GM21447 (cell line): ENCODE data around the gene CBFA2T2.
A peak's percentile ranks its signal among the peaks of the same experiment; 100 is the strongest.
"Not testable (repeated sequence)": the region's sequence is repeated elsewhere in the genome, so short reads cannot be mapped to it uniquely, and the experiment has no call there.

Experiments used
- ATAC-seq: cut with Tn5 transposase; IDR thresholded peaks from one replicate; pipeline ENCODE4 v1.9.1; 2021; ENCODE audit not compliant: unreplicated experiment

Gene CBFA2T2

GRCh38 chr20:33470457-33470856 is 19.4 kb upstream of the CBFA2T2 start:
- no peak for ATAC-seq

- no peak for ATAC-seq
Measured at GRCh38 chr20:33470866-33471265, 19.0 kb upstream of the CBFA2T2 start.

DNA sequence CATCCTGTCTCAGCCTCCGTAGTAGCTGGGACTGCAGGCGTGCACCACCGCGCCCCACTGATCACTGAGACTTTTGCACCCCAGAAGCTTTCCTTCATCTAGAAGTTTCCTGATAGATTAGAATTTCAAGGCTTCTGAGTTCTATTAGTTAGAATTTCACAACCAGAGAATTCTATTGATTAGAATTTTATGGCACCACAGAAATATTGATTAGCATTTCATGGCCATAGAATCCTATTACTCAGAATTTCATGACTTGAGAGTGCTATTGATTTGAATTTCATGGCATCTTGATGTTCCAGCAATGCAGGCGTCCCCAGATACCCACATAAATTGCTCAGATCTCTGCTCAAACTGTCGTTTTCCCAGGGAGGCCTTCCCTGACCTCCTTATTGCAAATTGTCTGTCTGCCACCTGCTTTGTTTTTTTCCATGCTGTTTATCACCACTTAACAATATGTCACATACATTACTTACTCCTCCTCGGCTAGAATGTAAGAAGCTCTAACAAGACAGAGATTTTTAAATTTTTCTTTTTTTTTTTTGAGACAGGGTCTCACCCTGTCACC is 16.9 kb upstream of the CBFA2T2 start:
- ATAC-seq, result no peak

DNA sequence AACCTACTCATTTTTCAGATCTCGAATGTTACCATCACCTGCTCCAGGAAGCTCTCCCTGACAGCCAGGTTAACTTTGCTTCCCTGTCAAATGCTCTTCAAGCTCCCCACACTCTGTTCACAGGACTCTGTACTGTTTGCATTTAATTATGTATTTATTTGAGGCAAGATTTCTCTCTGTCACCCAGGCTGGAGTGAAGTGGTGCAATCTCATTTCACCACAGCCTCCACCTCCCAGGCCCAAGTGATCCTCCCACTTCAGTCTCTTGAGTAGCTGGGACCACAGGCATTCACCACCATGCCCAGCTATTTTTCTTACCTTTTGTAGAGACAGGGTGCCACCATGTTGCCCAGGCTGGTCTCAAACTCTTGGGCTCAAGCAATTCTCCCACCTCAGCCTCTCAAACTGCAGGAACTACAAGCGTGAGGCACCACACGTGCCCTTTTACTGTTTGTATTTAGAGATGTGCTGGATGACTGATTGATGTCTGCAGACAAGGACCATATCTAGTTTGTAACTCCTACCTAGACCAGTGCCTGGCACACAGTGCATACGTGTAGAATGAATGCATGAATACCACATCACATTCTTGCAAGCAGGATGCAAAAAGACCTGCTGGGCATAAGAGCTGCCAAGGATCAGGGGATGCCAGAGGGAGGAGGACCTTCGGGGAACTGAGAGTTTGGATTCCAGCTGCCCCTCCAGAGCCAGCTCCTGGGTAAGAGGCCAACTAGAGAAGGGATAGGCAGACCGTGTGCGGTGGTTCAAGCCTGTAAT is 15.6 kb upstream of the CBFA2T2 start:
- ATAC-seq, result no peak

GRCh38 chr20:33474963-33475362 is 14.9 kb upstream of the CBFA2T2 start:
- no peak for ATAC-seq

DNA sequence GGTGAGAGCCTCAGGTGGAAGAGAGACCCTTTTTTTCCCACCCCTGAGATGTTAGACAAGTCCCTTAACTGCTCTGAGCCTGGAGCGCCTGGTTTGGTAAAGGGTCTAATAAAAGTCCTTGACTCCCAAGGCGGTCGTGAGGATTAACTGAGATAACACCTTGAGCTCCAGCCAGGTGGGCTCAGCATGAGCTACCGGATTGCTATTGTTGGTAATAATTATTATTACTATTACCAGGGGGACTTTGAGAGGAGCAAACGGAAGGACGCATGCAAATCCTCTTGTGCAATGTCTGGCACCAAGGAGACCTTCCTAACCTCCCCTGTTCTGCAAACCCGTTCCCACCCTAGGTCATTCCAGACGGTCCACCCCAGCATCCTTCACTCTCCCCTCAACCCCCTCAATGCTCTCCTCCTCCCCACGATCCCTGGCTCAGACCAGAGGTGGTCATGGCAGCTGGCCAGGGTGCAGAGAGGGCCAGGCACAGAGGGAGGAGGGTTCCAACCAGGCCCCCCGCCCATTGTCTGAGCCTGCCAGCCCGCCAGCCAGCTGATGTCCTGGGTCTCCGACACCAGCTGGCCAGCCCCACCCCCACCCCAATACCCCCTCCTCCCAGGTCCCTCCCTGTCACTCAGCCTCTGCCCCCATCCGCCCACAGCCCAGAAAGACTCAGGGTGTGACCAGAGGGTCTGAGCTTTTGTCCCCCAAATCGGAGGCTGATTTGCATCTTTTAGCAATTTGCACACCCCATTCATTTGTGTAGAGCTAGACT is 14.3 kb upstream of the CBFA2T2 start:
- no peak for ATAC-seq

GRCh38 chr20:33477386-33478234 is 12.3 kb upstream of the CBFA2T2 start:
- ATAC-seq, result no peak

- no peak for ATAC-seq
Measured at GRCh38 chr20:33480048-33480447, 9.8 kb upstream of the CBFA2T2 start.

DNA sequence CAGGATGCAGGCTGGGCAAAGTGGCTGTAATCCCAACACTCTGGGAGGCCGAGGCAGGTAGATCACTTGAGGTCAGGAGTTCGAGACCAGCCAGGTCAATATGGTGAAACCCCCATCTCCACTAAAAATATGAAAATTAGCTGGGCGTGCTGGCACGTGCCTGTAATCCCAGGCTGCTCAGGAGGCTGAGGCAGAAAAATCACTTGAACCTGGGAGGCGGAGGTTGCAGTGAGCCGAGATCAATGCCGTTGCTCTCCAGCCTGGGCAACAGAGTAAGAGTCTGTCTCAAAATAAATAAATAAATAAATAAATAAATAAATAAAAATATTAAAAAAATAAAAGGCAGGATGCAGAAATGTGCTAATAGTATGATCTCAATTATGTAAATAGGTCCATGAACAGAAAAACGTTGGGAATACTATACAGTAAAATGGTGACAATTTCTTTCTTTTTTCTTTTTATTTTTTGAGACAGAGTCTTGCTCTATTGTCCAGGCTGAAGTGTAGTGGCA is 8.4 kb upstream of the CBFA2T2 start:
- ATAC-seq, result no peak

DNA sequence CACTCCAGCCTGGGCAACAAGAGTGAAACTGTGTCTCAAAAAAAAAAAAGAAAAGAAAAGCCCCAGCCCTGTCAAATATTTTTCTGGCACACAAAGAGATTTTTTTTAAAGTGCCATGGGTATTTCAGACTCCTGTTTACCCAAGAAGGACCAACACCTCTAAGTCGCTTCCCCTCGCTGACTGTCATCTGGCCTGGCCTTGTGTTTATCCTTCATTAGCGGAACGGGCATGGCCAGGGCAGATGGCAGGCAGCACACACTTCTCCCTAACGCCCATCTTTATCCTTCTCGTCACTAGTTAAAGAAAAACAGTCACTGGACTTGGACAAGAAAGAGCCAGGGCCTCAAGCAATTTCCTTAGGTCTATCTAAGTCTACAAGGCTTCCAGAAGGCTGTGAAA is 7.3 kb upstream of the CBFA2T2 start:
- no peak for ATAC-seq

- not testable (repeated sequence) for ATAC-seq
Measured at GRCh38 chr20:33483186-33483585, 6.7 kb upstream of the CBFA2T2 start.

DNA sequence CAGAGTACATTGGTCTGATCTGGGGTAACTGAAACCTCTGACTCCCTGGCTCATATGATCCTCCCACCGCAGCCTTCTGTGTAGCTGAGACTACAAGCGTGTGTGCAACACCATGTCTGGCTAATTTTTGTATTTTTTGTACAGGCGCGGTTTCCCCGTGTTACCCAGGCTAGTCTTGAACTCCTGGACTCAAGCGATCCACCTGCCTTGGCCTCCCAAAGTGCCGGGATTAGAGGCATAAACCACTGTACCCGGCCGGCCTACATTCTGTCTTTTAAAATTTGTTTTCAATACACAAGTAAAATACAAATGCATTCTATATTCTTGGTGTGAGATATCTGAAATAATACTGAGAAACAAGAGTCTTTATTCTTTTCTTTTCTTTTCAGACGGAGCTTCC is 1.7 kb upstream of the CBFA2T2 start:
- ATAC-seq, result no peak

GRCh38 chr20:33488661-33489494 is 1.0 kb upstream of the CBFA2T2 start:
- ATAC-seq, result not testable (repeated sequence)

GRCh38 chr20:33489495-33490022 is 337 bp upstream of the CBFA2T2 start:
- ATAC-seq, result peak; percentile 92

DNA sequence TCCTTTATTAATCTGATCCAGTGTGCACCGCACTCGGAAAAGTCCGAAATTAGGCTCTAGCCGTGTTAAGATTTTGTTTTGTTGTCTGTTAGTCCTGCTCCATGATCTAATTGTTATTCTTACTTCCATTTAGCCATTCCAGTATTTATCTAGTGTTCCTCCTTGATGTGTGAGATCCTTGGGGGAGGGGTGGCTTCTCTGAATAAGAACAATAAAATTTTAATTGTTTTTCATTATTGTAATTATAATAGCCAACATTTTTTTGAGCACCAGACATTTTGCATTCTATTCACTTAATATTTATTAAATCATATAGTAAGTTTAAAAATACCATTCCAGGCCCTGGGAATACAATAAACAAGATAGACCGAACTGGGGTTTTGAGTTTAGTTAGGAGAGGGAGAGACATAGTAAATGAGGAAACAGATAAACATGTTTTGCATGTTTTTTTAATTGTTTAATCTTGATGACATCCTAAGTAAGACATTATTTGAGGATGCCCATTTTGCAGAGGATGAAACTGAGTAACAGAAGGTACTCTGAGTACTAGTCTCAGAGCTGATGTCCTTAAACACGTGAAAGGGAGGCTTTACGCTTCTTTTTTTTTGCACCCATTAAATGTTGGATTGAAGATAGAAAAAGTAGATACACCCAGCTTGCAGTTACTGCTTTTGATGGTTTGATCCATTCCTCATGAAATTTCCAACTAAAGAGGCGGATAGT is 1.2 kb downstream of the CBFA2T2 start:
- ATAC-seq, result no peak

GRCh38 chr20:33493076-33493766 is 3.3 kb downstream of the CBFA2T2 start:
- ATAC-seq, result no peak

DNA sequence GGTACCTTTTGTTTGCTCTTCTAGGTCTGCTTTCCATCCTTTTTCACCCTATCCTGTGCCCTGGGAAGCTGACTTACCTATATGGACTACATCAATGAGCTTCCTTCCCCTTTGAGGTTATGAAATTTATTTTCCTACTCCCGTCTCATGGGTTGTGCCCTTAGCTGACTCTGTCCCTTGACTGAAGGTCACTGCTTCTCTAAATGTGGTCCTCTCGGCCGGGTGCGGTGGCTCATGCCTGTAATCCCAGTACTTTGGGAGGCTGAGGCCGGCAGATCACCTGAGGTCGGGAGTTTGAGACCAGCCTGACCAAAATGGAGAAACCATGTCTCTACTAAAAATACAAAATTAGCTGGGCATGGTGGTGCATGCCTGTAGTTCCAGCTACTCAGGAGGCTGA is 6.9 kb downstream of the CBFA2T2 start:
- not testable (repeated sequence) for ATAC-seq

DNA sequence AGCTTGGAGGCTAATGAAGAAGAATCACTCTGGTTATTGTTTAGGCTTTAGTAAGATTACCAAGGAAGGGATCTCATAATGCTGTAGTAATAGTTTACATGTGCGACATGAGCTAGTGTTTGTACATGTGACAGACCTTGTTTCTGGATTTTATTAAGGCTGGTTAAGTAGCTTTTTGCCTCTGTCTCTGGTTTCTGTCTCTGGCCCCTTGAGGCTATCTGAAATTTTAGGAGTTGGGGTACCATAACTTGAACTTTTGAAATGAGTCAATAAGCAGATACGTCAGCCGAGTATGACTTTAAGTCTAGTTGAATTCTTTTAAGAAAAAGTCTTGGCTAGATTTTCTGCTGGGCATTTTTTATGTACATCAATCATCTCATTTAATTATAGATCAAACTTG is 9.5 kb downstream of the CBFA2T2 start:
- no peak for ATAC-seq

DNA sequence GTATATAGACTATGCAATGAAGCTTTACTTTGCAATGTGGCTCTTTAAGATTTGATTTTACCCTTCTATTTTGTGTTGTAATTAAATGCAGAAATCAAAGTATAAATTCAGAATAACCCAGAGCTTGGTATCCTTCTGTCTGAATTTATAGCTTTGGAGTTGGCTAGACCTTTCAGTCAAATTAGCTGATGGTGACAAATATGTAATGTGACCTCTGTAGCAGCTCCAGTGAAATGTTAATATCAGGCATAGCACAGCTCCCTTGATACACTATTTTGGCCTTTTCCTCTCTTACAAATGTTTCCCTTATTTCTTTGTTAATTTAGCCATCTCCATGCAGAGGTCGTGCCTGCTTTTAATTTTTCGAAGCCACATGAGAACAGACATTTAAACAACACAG is 11.1 kb downstream of the CBFA2T2 start:
- ATAC-seq, result no peak
